GM11168 (cell line): ENCODE results near the gene RPS14.
"Not testable (repeated sequence)": the region's sequence is repeated elsewhere in the genome, so short reads cannot be mapped to it uniquely, and the experiment has no call there.

Experiments used
- in situ Hi-C: fragments of 300-500 bp; cut with MboI; formaldehyde crosslinking; loops from one replicate; pipeline ENCODE4 v1.12.0; 2022; ENCODE audit warnings: low sequenced_read_pairs; ENCODE audit not compliant: unreplicated experiment

Gene RPS14

GRCh38 chr5:150448334-150448733 is 1.2 kb downstream of the RPS14 start:
- in situ Hi-C loops, result no loop called here

GRCh38 chr5:150447188-150447587 is 2.4 kb downstream of the RPS14 start:
- in situ Hi-C loops, result no loop called here

- in situ Hi-C loops, result no loop called here
Measured at GRCh38 chr5:150446583-150446982, 3.0 kb downstream of the RPS14 start.

GRCh38 chr5:150446088-150446487 is 3.5 kb downstream of the RPS14 start:
- in situ Hi-C loops, result no loop called here

GRCh38 chr5:150444770-150445169 is 4.8 kb downstream of the RPS14 start:
- in situ Hi-C loops, result no loop called here

GRCh38 chr5:150443242-150444075 is 6.1 kb downstream of the RPS14 start:
- in situ Hi-C loops, result no loop called here

- in situ Hi-C loops, result no loop called here
Measured at GRCh38 chr5:150442699-150443080, 6.8 kb downstream of the RPS14 start.

GRCh38 chr5:150441813-150442698 is 7.5 kb downstream of the RPS14 start:
- in situ Hi-C loops, result no loop called here

GRCh38 chr5:150440948-150441812 is 8.4 kb downstream of the RPS14 start:
- in situ Hi-C loops, result no loop called here

- in situ Hi-C loops, result no loop called here
Measured at GRCh38 chr5:150438873-150439546, 10.5 kb downstream of the RPS14 start.

- in situ Hi-C loops, result no loop called here
Measured at GRCh38 chr5:150436141-150436680, 13.3 kb downstream of the RPS14 start.

GRCh38 chr5:150434464-150434863 is 15.1 kb downstream of the RPS14 start:
- in situ Hi-C loops, result no loop called here

GRCh38 chr5:150431574-150431973 is 18.0 kb downstream of the RPS14 start:
- in situ Hi-C loops, result no loop called here

GRCh38 chr5:150431048-150431447 is 18.5 kb downstream of the RPS14 start:
- in situ Hi-C loops, result no loop called here

GRCh38 chr5:150429410-150429873 is 20.1 kb downstream of the RPS14 start:
- in situ Hi-C loops, result no loop called here

GRCh38 chr5:150428978-150429377 is 20.6 kb downstream of the RPS14 start:
- in situ Hi-C loops, result no loop called here

GRCh38 chr5:150428106-150428876 is 21.2 kb downstream of the RPS14 start:
- in situ Hi-C loops, result no loop called here

GRCh38 chr5:150426165-150426564 is 23.4 kb downstream of the RPS14 start:
- in situ Hi-C loops, result not testable (repeated sequence)

GRCh38 chr5:150422758-150423157 is 26.8 kb downstream of the RPS14 start:
- in situ Hi-C loops, result no loop called here
